Hepatocyte (in vitro differentiated cells): ENCODE data around the gene TMEM161A. TPM values are rescaled to one million over a fixed set of nuclear protein-coding genes. Genes with fewer than 3 reads are reported as not detected.

Experiments used
- DNase-seq: peaks from one replicate; pipeline ENCODE4 v3.0.0-alpha.2; 2016; ENCODE audit warnings: low spot score
- H2AFZ ChIP-seq: fragments of 200-600 bp; sonication (generic); 2 replicates; pipeline ENCODE4 v1.6.0; 2016; ENCODE audit warnings: antibody characterized with exemption, mild to moderate bottlenecking
- H3K27ac ChIP-seq: fragments of 200-600 bp; sonication (generic); 2 replicates; pipeline ENCODE4 v1.5.1; 2016; ENCODE audit warnings: mild to moderate bottlenecking
- H3K27me3 ChIP-seq: fragments of 200-600 bp; sonication (generic); 2 replicates; pipeline ENCODE4 v1.6.1; 2016
- H3K36me3 ChIP-seq: fragments of 200-600 bp; sonication (generic); replicated peaks from 2 replicates; pipeline ENCODE4 v1.5.1; 2016; ENCODE audit warnings: low read depth; ENCODE audit not compliant: insufficient read depth
- H3K4me1 ChIP-seq: fragments of 200-600 bp; sonication (generic); 2 replicates; pipeline ENCODE4 v1.5.1; 2016; ENCODE audit warnings: mild to moderate bottlenecking, moderate library complexity; ENCODE audit not compliant: insufficient read depth
- H3K4me2 ChIP-seq: fragments of 200-600 bp; sonication (generic); 2 replicates; pipeline ENCODE4 v1.6.0; 2016
- H3K4me3 ChIP-seq: fragments of 200-600 bp; sonication (generic); 2 replicates; pipeline ENCODE4 v1.5.1; 2016; ENCODE audit warnings: mild to moderate bottlenecking
- H3K79me2 ChIP-seq: fragments of 200-600 bp; sonication (generic); 2 replicates; pipeline ENCODE4 v1.6.0; 2017; ENCODE audit warnings: mild to moderate bottlenecking
- H3K9me2 ChIP-seq: fragments of 200-600 bp; sonication (generic); replicated peaks from 2 replicates; pipeline ENCODE4 v1.6.0; 2017; ENCODE audit warnings: mild to moderate bottlenecking; ENCODE audit not compliant: insufficient read depth
- H3K9me3 ChIP-seq: fragments of 200-600 bp; sonication (generic); 2 replicates; pipeline ENCODE4 v1.5.1; 2016; ENCODE audit warnings: low read depth, mild to moderate bottlenecking
- H4K20me1 ChIP-seq: fragments of 200-600 bp; sonication (generic); 2 replicates; pipeline ENCODE4 v1.6.0; 2016; ENCODE audit warnings: mild to moderate bottlenecking; ENCODE audit not compliant: insufficient read depth, poor library complexity, severe bottlenecking
- CTCF ChIP-seq: fragments of 200-600 bp; sonication (generic); IDR thresholded peaks from 2 replicates; pipeline ENCODE4 v1.5.1; 2016; ENCODE audit warnings: antibody characterized with exemption, mild to moderate bottlenecking; ENCODE audit not compliant: poor library complexity
- EZH2 ChIP-seq: fragments of 200-600 bp; sonication (generic); IDR thresholded peaks from 2 replicates; pipeline ENCODE4 v1.6.1; 2016; ENCODE audit warnings: antibody characterized with exemption, mild to moderate bottlenecking, borderline replicate concordance
- EZH2phosphoT487 ChIP-seq: fragments of 200-600 bp; sonication (generic); IDR thresholded peaks from one replicate; pipeline ENCODE4 v1.6.1; 2018; ENCODE audit warnings: antibody characterized with exemption, mild to moderate bottlenecking, low read depth, moderate library complexity; ENCODE audit not compliant: unreplicated experiment, severe bottlenecking
- WGBS: methylation state at CpG from one replicate; pipeline ENCODE4 v1.1.6; 2016; ENCODE audit warnings: low lambda C conversion rate; ENCODE audit errors: missing lambda C conversion rate; 5-methylcytosine and 5-hydroxymethylcytosine counted together
- polyA plus RNA-seq: library from polyadenylated mRNA; unstranded; fragments of >200 nt; fragmentation: Nextera tagmentation; extraction: Ambion mirVana; gene quantifications from 2 replicates; pipeline ENCODE4 v1.2.1, GENCODE V29; 2016
- total RNA-seq: library from RNA; depleted of rRNA; stranded (reverse); fragments of >200 nt; gene quantifications from 2 replicates; pipeline ENCODE4 v1.2.3, GENCODE V29; 2014

TMEM161A gene
- total and polyA plus RNA-seq, 2 experiments from 2014 or later: 22.1 to 48.5 TPM

- H3K27ac ChIP-seq: no peak overlapping the region
- WGBS: 99% methylated on average over 6 of the region's 6 CpGs
- no peak overlapping the region for H2AFZ ChIP-seq
- no peaks in the 10 kb centered on the region for H3K36me3 ChIP-seq
- TF ChIP-seq EZH2: no peak
- no peak for TF ChIP-seq CTCF
- TF ChIP-seq EZH2phosphoT487: no peak
- no peaks in the 10 kb centered on the region for H3K9me2 ChIP-seq
- H4K20me1 ChIP-seq: no peaks in the 10 kb centered on the region
- no peak for DNase-seq
- H3K27me3 ChIP-seq: no peaks in the 10 kb centered on the region
- H3K4me3 ChIP-seq: no peak overlapping the region
- no peak overlapping the region for H3K4me2 ChIP-seq
- no peaks in the 10 kb centered on the region for H3K79me2 ChIP-seq
- H3K4me1 ChIP-seq: no peaks in the 10 kb centered on the region
- H3K9me3 ChIP-seq: peaks cover 5% of the 10 kb centered on the region
These were observed 12.2 kb downstream of the TMEM161A start for GRCh38 chr19:19126102-19126501.

DNA sequence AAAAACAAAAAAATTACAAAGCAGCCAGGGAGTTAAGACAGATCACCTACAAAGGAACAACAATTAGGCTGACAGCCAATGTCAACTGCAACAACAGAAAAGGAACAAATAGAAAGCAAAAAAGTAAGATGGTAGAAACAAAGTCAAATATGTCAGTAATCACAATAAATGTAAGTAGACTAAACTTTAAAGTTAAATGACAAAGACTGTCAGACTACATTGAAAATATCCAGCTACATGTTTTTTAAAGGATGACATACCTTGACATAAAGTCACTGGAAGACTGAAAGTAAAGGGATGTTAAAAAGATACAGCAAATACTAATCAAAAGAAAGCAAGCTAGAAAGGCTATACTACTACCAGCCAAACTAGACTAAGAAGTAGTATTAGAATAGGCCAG, 14.9 kb downstream of the TMEM161A start:
- H3K27me3 ChIP-seq: no peaks in the 10 kb centered on the region
- H3K36me3 ChIP-seq: no peaks in the 10 kb centered on the region
- H3K4me1 ChIP-seq: no peaks in the 10 kb centered on the region
- H3K9me3 ChIP-seq: peaks cover 5% of the 10 kb centered on the region
- no peak overlapping the region for H3K4me3 ChIP-seq
- H3K27ac ChIP-seq: no peak overlapping the region
- TF ChIP-seq EZH2phosphoT487 (no peak), EZH2 (no peak), CTCF (no peak)
- H3K9me2 ChIP-seq: no peaks in the 10 kb centered on the region
- H2AFZ ChIP-seq: no peak overlapping the region
- H4K20me1 ChIP-seq: no peaks in the 10 kb centered on the region
- H3K4me2 ChIP-seq: no peak overlapping the region
- H3K79me2 ChIP-seq: no peaks in the 10 kb centered on the region
- no peak for DNase-seq

GRCh38 chr19:19122902-19123301, 15.4 kb downstream of the TMEM161A start:
- DNase-seq: no peak
- no peaks in the 10 kb centered on the region for H3K9me2 ChIP-seq
- 94% methylated on average over 1 of the region's 1 CpG for WGBS
- TF ChIP-seq EZH2 (no peak), CTCF (no peak), EZH2phosphoT487 (no peak)
- H3K4me2 ChIP-seq: no peak overlapping the region
- H3K4me1 ChIP-seq: no peaks in the 10 kb centered on the region
- H3K4me3 ChIP-seq: no peak overlapping the region
- H3K36me3 ChIP-seq: no peaks in the 10 kb centered on the region
- H2AFZ ChIP-seq: no peak overlapping the region
- H3K27me3 ChIP-seq: no peaks in the 10 kb centered on the region
- H3K79me2 ChIP-seq: no peaks in the 10 kb centered on the region
- H3K27ac ChIP-seq: no peak overlapping the region
- no peaks in the 10 kb centered on the region for H4K20me1 ChIP-seq
- peaks cover 5% of the 10 kb centered on the region for H3K9me3 ChIP-seq

GRCh38 chr19:19121371-19121770, 16.9 kb downstream of the TMEM161A start:
- TF ChIP-seq EZH2 (no peak), CTCF (no peak), EZH2phosphoT487 (no peak)
- Histone ChIP-seq H4K20me1 (no peaks in the 10 kb centered on the region), H3K79me2 (no peaks in the 10 kb centered on the region), H3K36me3 (no peaks in the 10 kb centered on the region), H3K9me3 (peaks cover 5% of the 10 kb centered on the region), H3K4me2 (no peak overlapping the region), H2AFZ (no peak overlapping the region), H3K27ac (no peak overlapping the region), H3K4me3 (no peak overlapping the region), H3K27me3 (no peaks in the 10 kb centered on the region), H3K9me2 (no peaks in the 10 kb centered on the region), H3K4me1 (no peaks in the 10 kb centered on the region)
- 94% methylated on average over 8 of the region's 10 CpGs for WGBS
- DNase-seq: no peak
